ENCODE measurements around the gene CCDC91. TPM values are rescaled to one million over a fixed set of nuclear protein-coding genes. Genes with fewer than 3 reads are reported as not detected.

Gene CCDC91
- total and polyA plus RNA-seq, 3 donors from 2014 or later, result 60.6 to 226 (median 92.1) TPM

DNA sequence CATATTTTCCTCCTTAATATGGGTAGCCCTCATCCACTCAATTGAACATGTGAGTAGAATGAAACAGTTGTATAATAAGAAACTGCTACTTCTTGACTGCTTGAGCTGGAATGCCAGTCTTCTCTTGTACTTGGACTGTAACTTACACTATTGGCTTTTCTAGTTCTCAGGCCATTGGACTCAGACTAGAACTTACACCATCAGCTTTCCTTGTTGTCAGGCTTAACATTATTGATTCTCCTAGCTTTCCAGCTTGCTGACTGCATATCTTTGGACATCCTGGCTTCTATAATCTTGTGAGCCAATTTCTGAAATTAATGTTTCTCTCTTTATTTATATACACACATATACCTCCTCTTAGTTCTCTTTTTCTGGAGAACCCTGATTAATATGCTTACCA lies 24.8 kb downstream of the CCDC91 start:
- H3K27me3 ChIP-seq, result no peaks in the 10 kb centered on the region
- no peaks in the 10 kb centered on the region for H3K9me3 ChIP-seq
- H3K27ac ChIP-seq, result no peak overlapping the region
- no peak for TF ChIP-seq POLR2A (IDR thresholded peaks at IDR 0.05)
- TF ChIP-seq, protein P1, sequence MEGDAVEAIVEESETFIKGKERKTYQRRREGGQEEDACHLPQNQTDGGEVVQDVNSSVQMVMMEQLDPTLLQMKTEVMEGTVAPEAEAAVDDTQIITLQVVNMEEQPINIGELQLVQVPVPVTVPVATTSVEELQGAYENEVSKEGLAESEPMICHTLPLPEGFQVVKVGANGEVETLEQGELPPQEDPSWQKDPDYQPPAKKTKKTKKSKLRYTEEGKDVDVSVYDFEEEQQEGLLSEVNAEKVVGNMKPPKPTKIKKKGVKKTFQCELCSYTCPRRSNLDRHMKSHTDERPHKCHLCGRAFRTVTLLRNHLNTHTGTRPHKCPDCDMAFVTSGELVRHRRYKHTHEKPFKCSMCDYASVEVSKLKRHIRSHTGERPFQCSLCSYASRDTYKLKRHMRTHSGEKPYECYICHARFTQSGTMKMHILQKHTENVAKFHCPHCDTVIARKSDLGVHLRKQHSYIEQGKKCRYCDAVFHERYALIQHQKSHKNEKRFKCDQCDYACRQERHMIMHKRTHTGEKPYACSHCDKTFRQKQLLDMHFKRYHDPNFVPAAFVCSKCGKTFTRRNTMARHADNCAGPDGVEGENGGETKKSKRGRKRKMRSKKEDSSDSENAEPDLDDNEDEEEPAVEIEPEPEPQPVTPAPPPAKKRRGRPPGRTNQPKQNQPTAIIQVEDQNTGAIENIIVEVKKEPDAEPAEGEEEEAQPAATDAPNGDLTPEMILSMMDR (IDR thresholded peaks at IDR 0.05), result no peak
- H3K36me3 ChIP-seq (ENCODE audit: low read depth, missing control alignments), result no peaks in the 10 kb centered on the region
- no peak for DNase-seq
- no peak overlapping the region for H3K4me3 ChIP-seq
- no peaks in the 10 kb centered on the region for H3K4me1 ChIP-seq
- intact Hi-C loops (cut with DNase I; ENCODE audit: low total_unique reads), result no loop called here

DNA sequence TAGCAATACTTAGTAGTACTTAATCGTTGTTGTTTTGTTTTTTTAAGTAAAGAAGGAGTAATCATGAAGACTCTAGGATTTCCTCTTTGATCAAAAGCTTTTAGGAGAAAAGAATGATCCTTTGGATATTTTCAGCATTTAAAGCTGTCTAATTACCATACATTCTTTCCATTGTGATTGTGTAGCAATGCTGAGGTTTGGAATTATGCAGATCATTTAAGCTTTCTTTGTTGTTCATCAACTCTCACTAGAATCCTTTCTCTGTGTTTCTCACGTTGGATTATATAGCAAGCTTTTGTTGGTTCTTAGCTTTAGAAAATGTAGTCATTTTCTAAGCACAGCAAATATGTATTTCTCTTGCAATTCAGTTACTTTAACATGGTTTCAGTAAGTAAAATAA lies 25.8 kb downstream of the CCDC91 start:
- intact Hi-C loops (cut with DNase I; ENCODE audit: low total_unique reads), result no loop called here
- DNase-seq, result no peak
- WGBS, 2 donors, result 87 to 90% methylated on average over 2 of the region's 2 CpGs
- Histone ChIP-seq H3K36me3 (ENCODE audit: low read depth, missing control alignments) (no peaks in the 10 kb centered on the region), H3K27me3 (no peaks in the 10 kb centered on the region), H3K4me3 (no peak overlapping the region), H3K4me1 (no peaks in the 10 kb centered on the region), H3K9me3 (no peaks in the 10 kb centered on the region), H3K27ac (no peak overlapping the region)
- TF ChIP-seq, protein P1 (IDR thresholded peaks at IDR 0.05), result no peak
- TF ChIP-seq POLR2A (IDR thresholded peaks at IDR 0.05), result no peak

DNA sequence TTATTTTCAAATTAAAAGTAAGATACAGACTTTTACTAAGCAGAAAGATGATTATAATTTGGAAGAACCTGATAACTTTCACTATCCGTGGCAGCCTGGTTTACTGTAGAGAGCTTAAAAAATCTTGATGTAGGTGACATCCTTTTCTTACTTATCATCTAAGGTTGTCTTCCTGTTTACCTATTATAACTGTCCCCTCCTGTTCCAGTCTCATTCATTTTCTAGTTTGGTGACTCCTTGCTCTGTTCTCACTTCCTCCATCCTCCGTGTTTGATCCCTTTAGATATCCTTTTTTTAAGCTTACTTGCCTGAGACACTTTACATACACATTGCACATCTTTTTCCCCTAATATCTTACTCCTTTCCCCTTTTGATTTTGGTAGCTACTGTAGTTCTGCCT lies 27.5 kb downstream of the CCDC91 start:
- Histone ChIP-seq H3K4me1 (no peaks in the 10 kb centered on the region), H3K36me3 (ENCODE audit: low read depth, missing control alignments) (no peaks in the 10 kb centered on the region), H3K27ac (no peak overlapping the region), H3K4me3 (no peak overlapping the region), H3K9me3 (no peaks in the 10 kb centered on the region), H3K27me3 (no peaks in the 10 kb centered on the region)
- intact Hi-C loops (cut with DNase I; ENCODE audit: low total_unique reads), result no loop called here
- no peak for DNase-seq
- TF ChIP-seq POLR2A (IDR thresholded peaks at IDR 0.05), result no peak
- TF ChIP-seq, protein P1 (IDR thresholded peaks at IDR 0.05), result no peak
- WGBS, 2 donors, result 80 to 85% methylated on average over 2 of the region's 2 CpGs

DNA sequence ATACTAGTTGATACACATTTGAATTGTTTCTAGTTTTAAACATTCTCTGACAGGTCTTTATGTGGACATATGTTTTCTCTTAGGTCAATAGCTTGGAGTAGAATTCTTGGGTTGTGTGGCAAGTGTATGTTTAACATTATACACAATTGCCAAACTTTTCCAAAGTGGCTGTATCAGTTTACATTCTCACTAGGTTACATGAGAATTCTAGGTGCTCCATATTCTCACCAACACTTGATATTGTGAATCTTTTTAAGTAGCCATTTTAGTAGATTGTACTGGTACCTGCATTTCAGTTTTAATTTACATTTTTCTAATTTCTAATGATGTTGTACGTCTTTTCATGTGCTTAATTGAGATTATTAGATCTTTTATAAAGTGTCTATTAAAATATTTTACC lies 28.6 kb downstream of the CCDC91 start:
- Histone ChIP-seq H3K27ac (no peak overlapping the region), H3K4me1 (no peaks in the 10 kb centered on the region), H3K36me3 (ENCODE audit: low read depth, missing control alignments) (no peaks in the 10 kb centered on the region), H3K9me3 (no peaks in the 10 kb centered on the region), H3K4me3 (no peak overlapping the region), H3K27me3 (no peaks in the 10 kb centered on the region)
- 41 to 100% methylated on average over 1 of the region's 1 CpG for WGBS, 2 donors
- TF ChIP-seq POLR2A (IDR thresholded peaks at IDR 0.05), result no peak
- TF ChIP-seq, protein P1 (IDR thresholded peaks at IDR 0.05), result no peak
- intact Hi-C loops (cut with DNase I; ENCODE audit: low total_unique reads), result no loop called here
- no peak for DNase-seq

DNA sequence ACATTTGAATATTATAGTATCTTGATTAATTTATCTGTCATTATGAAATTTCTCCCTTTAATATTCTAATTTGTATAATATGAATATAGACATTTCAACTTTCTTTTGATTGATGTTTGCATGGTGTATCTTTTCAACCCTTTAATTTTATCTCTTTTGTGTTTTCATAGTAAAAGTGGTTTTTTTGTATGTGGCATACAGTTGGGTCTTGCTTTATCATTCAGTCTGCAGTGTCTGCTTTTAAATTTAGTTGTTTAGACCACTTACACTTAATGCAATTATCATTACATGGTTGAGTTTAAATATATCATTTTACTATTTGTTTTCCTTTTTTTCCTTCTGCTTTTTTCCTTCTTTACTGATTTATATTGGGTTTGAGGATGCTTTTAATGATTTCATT lies 29.6 kb downstream of the CCDC91 start:
- H3K4me3 ChIP-seq, result no peak overlapping the region
- DNase-seq, result no peak
- no peaks in the 10 kb centered on the region for H3K4me1 ChIP-seq
- H3K36me3 ChIP-seq (ENCODE audit: low read depth, missing control alignments), result no peaks in the 10 kb centered on the region
- no peaks in the 10 kb centered on the region for H3K27me3 ChIP-seq
- TF ChIP-seq, protein P1 (IDR thresholded peaks at IDR 0.05), result no peak
- no peak for TF ChIP-seq POLR2A (IDR thresholded peaks at IDR 0.05)
- H3K9me3 ChIP-seq, result no peaks in the 10 kb centered on the region
- no peak overlapping the region for H3K27ac ChIP-seq
- intact Hi-C loops (cut with DNase I; ENCODE audit: low total_unique reads), result no loop called here
